ENCODE measurements around the gene FAM8A1.

DNA sequence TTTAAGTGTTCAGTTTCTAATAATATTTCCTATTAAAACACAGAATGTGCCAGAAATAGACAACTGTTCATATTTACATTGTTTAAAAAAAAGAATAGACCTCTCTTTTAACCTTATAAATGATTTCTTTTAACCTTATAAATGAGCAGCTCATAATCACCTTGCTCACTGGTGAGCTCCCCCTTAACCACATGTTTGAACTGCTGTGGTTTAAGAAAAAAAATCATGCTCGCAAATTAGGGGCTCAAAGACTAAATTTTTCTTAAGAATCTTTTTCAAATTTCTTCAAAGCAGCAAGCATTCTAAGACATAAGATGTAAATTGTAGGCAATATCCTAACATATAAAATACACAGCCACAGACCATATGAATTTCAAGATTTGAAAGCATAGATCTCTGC, 32.8 kb downstream of the FAM8A1 start:
- TF ChIP-seq POLR2AphosphoS5 (IDR thresholded peaks at IDR 0.05; ENCODE audit: low read depth, low read length) (no peak), POLR2A (IDR thresholded peaks at IDR 0.05; ENCODE audit: low read depth, low read length) (no peak)

Measured in GM12892 (cell line).